Stimulated activated naive CD8-positive, alpha-beta T cell treated with anti-CD3 and anti-CD28 coated beads, Interleukin-15, amount 100 ng/mL, for 72 hours (primary cell): ENCODE measurements around the gene ADAMTS13.
"Not testable (repeated sequence)": the region's sequence is repeated elsewhere in the genome, so short reads cannot be mapped to it uniquely, and the experiment has no call there.

Source experiments
- ATAC-seq: fragments of 150-1000 bp; cut with Tn5 transposase; 2 replicates; pipeline ENCODE4 v1.10.0; 2021; ENCODE audit warnings: mild to moderate bottlenecking, moderate library complexity
- DNase-seq, 2 donors: peaks; one replicate each; pipeline ENCODE4 v3.0.0; 2021 to 2022
- H3K27ac Mint-ChIP-seq, 2 donors: one replicate each; pipeline ENCODE4 v1.8.0; 2022; ENCODE audit warnings: mild to moderate bottlenecking in 2 of 2, mixed read lengths in 2 of 2, moderate library complexity in 2 of 2
- H3K27me3 Mint-ChIP-seq: one replicate; pipeline ENCODE4 v1.8.0; 2022; ENCODE audit warnings: mixed read lengths
- H3K4me1 Mint-ChIP-seq: one replicate; pipeline ENCODE4 v1.8.0; 2022; ENCODE audit warnings: mild to moderate bottlenecking, mixed read lengths
- H3K4me3 Mint-ChIP-seq, 2 donors: one replicate each; pipeline ENCODE4 v1.8.0; 2022; ENCODE audit warnings: mild to moderate bottlenecking in 2 of 2, mixed read lengths in 2 of 2, moderate library complexity in 1 of 2
- H3K9me3 Mint-ChIP-seq, 2 donors: one replicate each; pipeline ENCODE4 v1.8.0; 2022; ENCODE audit warnings: mixed read lengths in 2 of 2

The ADAMTS13 gene

GRCh38 chr9:133429214-133429613 lies 7.0 kb downstream of the ADAMTS13 start:
- H3K9me3 Mint-ChIP-seq: no peaks in the 10 kb centered on the region
- H3K4me3 Mint-ChIP-seq: peak overlapping the region in 1 of 2 donors; percentile 52
- H3K4me1 Mint-ChIP-seq: peaks cover 6% of the 10 kb centered on the region
- ATAC-seq: peak; percentile 40
- peaks cover 54% of the 10 kb centered on the region for H3K27me3 Mint-ChIP-seq
- no peak overlapping the region for H3K27ac Mint-ChIP-seq
- DNase-seq: no peak

- ATAC-seq: peak; percentile 48
- H3K9me3 Mint-ChIP-seq: no peaks in the 10 kb centered on the region
- peaks cover 6% of the 10 kb centered on the region for H3K4me1 Mint-ChIP-seq
- no peak overlapping the region for H3K27ac Mint-ChIP-seq
- H3K27me3 Mint-ChIP-seq: peaks cover 49% of the 10 kb centered on the region
- H3K4me3 Mint-ChIP-seq: peak overlapping the region; percentile 52 to 76
- peak in 1 of 2 donors; percentile 21 for DNase-seq
Observed at GRCh38 chr9:133429641-133430161, 7.5 kb downstream of the ADAMTS13 start.

GRCh38 chr9:133430244-133430643 lies 8.1 kb downstream of the ADAMTS13 start:
- Mint-ChIP-seq H3K9me3 (no peaks in the 10 kb centered on the region), H3K4me1 (peaks cover 6% of the 10 kb centered on the region), H3K27me3 (peaks cover 44% of the 10 kb centered on the region), H3K4me3 (no peak overlapping the region), H3K27ac (no peak overlapping the region)
- ATAC-seq (no peak), DNase-seq (no peak)

GRCh38 chr9:133433351-133433843 lies 11.2 kb downstream of the ADAMTS13 start:
- Mint-ChIP-seq H3K4me3 (no peak overlapping the region), H3K27ac (no peak overlapping the region), H3K9me3 (no peaks in the 10 kb centered on the region), H3K4me1 (peaks cover 6% of the 10 kb centered on the region), H3K27me3 (peaks cover 12% of the 10 kb centered on the region)
- DNase-seq (no peak), ATAC-seq (no peak)

- Mint-ChIP-seq H3K27me3 (no peaks in the 10 kb centered on the region), H3K4me3 (no peak overlapping the region)
- no peak for ATAC-seq
Observed at GRCh38 chr9:133436681-133437080, 14.5 kb downstream of the ADAMTS13 start.

GRCh38 chr9:133437753-133438531 lies 15.8 kb downstream of the ADAMTS13 start:
- no peaks in the 10 kb centered on the region for H3K9me3 Mint-ChIP-seq
- DNase-seq: no peak
- no peak overlapping the region for H3K4me3 Mint-ChIP-seq
- H3K27ac Mint-ChIP-seq: peak overlapping the region in 1 of 2 donors; percentile 36
- ATAC-seq: peak; percentile 46
- H3K4me1 Mint-ChIP-seq: peaks cover 7% of the 10 kb centered on the region
- H3K27me3 Mint-ChIP-seq: no peaks in the 10 kb centered on the region

More at GRCh38 chr9:133436681-133437080, 14.5 kb downstream of the ADAMTS13 start:
- Mint-ChIP-seq H3K4me1 (peaks cover 7% of the 10 kb centered on the region), H3K9me3 (no peaks in the 10 kb centered on the region), H3K27ac (no peak overlapping the region)
- no peak for DNase-seq

- ATAC-seq (peak; percentile 77), DNase-seq (no peak)
- no peak overlapping the region for H3K4me3 Mint-ChIP-seq
- no peak overlapping the region for H3K27ac Mint-ChIP-seq
- H3K9me3 Mint-ChIP-seq: no peaks in the 10 kb centered on the region
- no peaks in the 10 kb centered on the region for H3K27me3 Mint-ChIP-seq
- H3K4me1 Mint-ChIP-seq: peaks cover 7% of the 10 kb centered on the region
Observed at GRCh38 chr9:133439337-133439736, 17.2 kb downstream of the ADAMTS13 start.

GRCh38 chr9:133440874-133441273 lies 18.7 kb downstream of the ADAMTS13 start:
- DNase-seq (no peak), ATAC-seq (no peak)
- Mint-ChIP-seq H3K27me3 (no peaks in the 10 kb centered on the region), H3K4me3 (no peak overlapping the region), H3K4me1 (peaks cover 7% of the 10 kb centered on the region), H3K9me3 (no peaks in the 10 kb centered on the region), H3K27ac (peak overlapping the region in 1 of 2 donors; percentile 88)

GRCh38 chr9:133441571-133441970 lies 19.4 kb downstream of the ADAMTS13 start:
- H3K4me3 Mint-ChIP-seq: no peak overlapping the region
- H3K27me3 Mint-ChIP-seq: no peaks in the 10 kb centered on the region
- H3K9me3 Mint-ChIP-seq: no peaks in the 10 kb centered on the region
- peaks cover 7% of the 10 kb centered on the region for H3K4me1 Mint-ChIP-seq
- H3K27ac Mint-ChIP-seq: peak overlapping the region in 1 of 2 donors; percentile 10
- DNase-seq (no peak), ATAC-seq (no peak)

GRCh38 chr9:133443248-133443647 lies 21.1 kb downstream of the ADAMTS13 start:
- Mint-ChIP-seq H3K27ac (no peak overlapping the region), H3K4me3 (no peak overlapping the region), H3K9me3 (no peaks in the 10 kb centered on the region), H3K27me3 (no peaks in the 10 kb centered on the region), H3K4me1 (peaks cover 7% of the 10 kb centered on the region)
- ATAC-seq (no peak), DNase-seq (no peak)

- ATAC-seq: no peak
- H3K4me3 Mint-ChIP-seq: no peak overlapping the region
- H3K9me3 Mint-ChIP-seq: no peaks in the 10 kb centered on the region
- DNase-seq: no peak
- H3K27me3 Mint-ChIP-seq: no peaks in the 10 kb centered on the region
- H3K27ac Mint-ChIP-seq: no peak overlapping the region
- H3K4me1 Mint-ChIP-seq: peaks cover 7% of the 10 kb centered on the region
Observed at GRCh38 chr9:133443982-133444381, 21.8 kb downstream of the ADAMTS13 start.

GRCh38 chr9:133445293-133445969 lies 23.3 kb downstream of the ADAMTS13 start:
- Mint-ChIP-seq H3K9me3 (no peaks in the 10 kb centered on the region), H3K27me3 (no peaks in the 10 kb centered on the region), H3K4me3 (no peak overlapping the region), H3K4me1 (no peaks in the 10 kb centered on the region), H3K27ac (no peak overlapping the region)
- ATAC-seq (no peak), DNase-seq (no peak)

GRCh38 chr9:133448487-133448972 lies 26.4 kb downstream of the ADAMTS13 start:
- H3K9me3 Mint-ChIP-seq: no peaks in the 10 kb centered on the region
- no peak for ATAC-seq
- no peaks in the 10 kb centered on the region for H3K27me3 Mint-ChIP-seq

GRCh38 chr9:133449760-133450159 lies 27.6 kb downstream of the ADAMTS13 start:
- ATAC-seq: no peak
- H3K27ac Mint-ChIP-seq: no peak overlapping the region

More at GRCh38 chr9:133448487-133448972, 26.4 kb downstream of the ADAMTS13 start:
- H3K4me3 Mint-ChIP-seq: no peak overlapping the region
- no peak overlapping the region for H3K27ac Mint-ChIP-seq
- no peaks in the 10 kb centered on the region for H3K4me1 Mint-ChIP-seq
- DNase-seq: no peak

GRCh38 chr9:133451865-133452264 lies 29.7 kb downstream of the ADAMTS13 start:
- ATAC-seq: not testable (repeated sequence)

More at GRCh38 chr9:133449760-133450159, 27.6 kb downstream of the ADAMTS13 start:
- no peak for DNase-seq
- Mint-ChIP-seq H3K4me1 (no peaks in the 10 kb centered on the region), H3K27me3 (no peaks in the 10 kb centered on the region), H3K4me3 (no peak overlapping the region), H3K9me3 (no peaks in the 10 kb centered on the region)

GRCh38 chr9:133452562-133452961 lies 30.4 kb downstream of the ADAMTS13 start:
- Mint-ChIP-seq H3K27ac (no peak overlapping the region), H3K4me3 (no peak overlapping the region), H3K9me3 (no peaks in the 10 kb centered on the region), H3K4me1 (no peaks in the 10 kb centered on the region), H3K27me3 (no peaks in the 10 kb centered on the region)
- ATAC-seq: no peak
- no peak for DNase-seq

More at GRCh38 chr9:133451865-133452264, 29.7 kb downstream of the ADAMTS13 start:
- H3K4me1 Mint-ChIP-seq, H3K9me3 Mint-ChIP-seq, H3K4me3 Mint-ChIP-seq, H3K27me3 Mint-ChIP-seq, DNase-seq: not testable (repeated sequence)
- peak overlapping the region in 1 of 2 donors; percentile 54 for H3K27ac Mint-ChIP-seq
